HTERT RPE-1 (cell line): ENCODE data around the gene TRDMT1.

Experiments used
- in situ Hi-C: fragments of 300-500 bp; cut with MboI; formaldehyde crosslinking; loops from 4 replicates; pipeline ENCODE4 v1.14.3; 2020; ENCODE audit warnings: low sequenced_read_pairs

TRDMT1 gene

GRCh38 chr10:17231788-17232187, 30.3 kb upstream of the TRDMT1 start:
- in situ Hi-C loops: no loop called here

- in situ Hi-C loops: no loop called here
Observed at GRCh38 chr10:17229967-17230682, 28.7 kb upstream of the TRDMT1 start.

- in situ Hi-C loops: no loop called here
Observed at GRCh38 chr10:17229717-17229966, 28.2 kb upstream of the TRDMT1 start.

GRCh38 chr10:17229016-17229716, 27.7 kb upstream of the TRDMT1 start:
- in situ Hi-C loops: no loop called here

- in situ Hi-C loops: no loop called here
Observed at GRCh38 chr10:17228091-17229015, 26.9 kb upstream of the TRDMT1 start, which contains the start of gene VIM. Gene VIM, plus strand, starts transcription at chr10:17228241. Its CDS starts 1,182 bp downstream, at chr10:17229423.

- in situ Hi-C loops: no loop called here
Observed at GRCh38 chr10:17227367-17228090, 26.1 kb upstream of the TRDMT1 start.

- in situ Hi-C loops: no loop called here
Observed at GRCh38 chr10:17226891-17227303, 25.4 kb upstream of the TRDMT1 start.

- in situ Hi-C loops: no loop called here
Observed at GRCh38 chr10:17225808-17226207, 24.3 kb upstream of the TRDMT1 start.

GRCh38 chr10:17222329-17222728, 20.9 kb upstream of the TRDMT1 start:
- in situ Hi-C loops: no loop called here

- in situ Hi-C loops: no loop called here
Observed at GRCh38 chr10:17220652-17221100, 19.2 kb upstream of the TRDMT1 start.

GRCh38 chr10:17219024-17219423, 17.6 kb upstream of the TRDMT1 start:
- in situ Hi-C loops: no loop called here

GRCh38 chr10:17217631-17218232, 16.3 kb upstream of the TRDMT1 start:
- in situ Hi-C loops: no loop called here

- in situ Hi-C loops: no loop called here
Observed at GRCh38 chr10:17216901-17217395, 15.5 kb upstream of the TRDMT1 start.

GRCh38 chr10:17216217-17216900, 14.9 kb upstream of the TRDMT1 start:
- in situ Hi-C loops: no loop called here

- in situ Hi-C loops: no loop called here
Observed at GRCh38 chr10:17215782-17216122, 14.3 kb upstream of the TRDMT1 start.

GRCh38 chr10:17214971-17215781, 13.7 kb upstream of the TRDMT1 start:
- in situ Hi-C loops: no loop called here

GRCh38 chr10:17214526-17214925, 13.1 kb upstream of the TRDMT1 start:
- in situ Hi-C loops: no loop called here

- in situ Hi-C loops: no loop called here
Observed at GRCh38 chr10:17213646-17214349, 12.3 kb upstream of the TRDMT1 start.
